Liver (tissue), 9 donors: Measurements from ENCODE around the gene DCC. TPM values are rescaled to one million over a fixed set of nuclear protein-coding genes. Genes with fewer than 3 reads are reported as not detected.

Experiments
- DNase-seq: peaks from one replicate; pipeline ENCODE4 v3.0.0-alpha.2; 2017; ENCODE audit warnings: low spot score
- H3K27ac ChIP-seq, 2 donors: one replicate each; pipeline ENCODE4 v1.7.0; 2013; ENCODE audit warnings: inconsistent platforms in 2 of 2, low read length in 2 of 2, control low read depth in 1 of 2, low read depth in 1 of 2, mild to moderate bottlenecking in 1 of 2
- H3K27me3 ChIP-seq, 4 donors: one replicate each; pipeline versions ENCODE4 v1.6.1 to v1.7.0; 2013; ENCODE audit warnings: low read length in 3 of 4, inconsistent platforms in 1 of 4, mild to moderate bottlenecking in 1 of 4, moderate library complexity in 1 of 4; ENCODE audit not compliant: control insufficient read depth in 4 of 4, insufficient read depth in 4 of 4
- H3K36me3 ChIP-seq, 4 donors: one replicate each; pipeline versions ENCODE4 v1.6.1 to v1.7.0; 2013; ENCODE audit warnings: low read length in 3 of 4, mild to moderate bottlenecking in 3 of 4, low read depth in 1 of 4, moderate library complexity in 1 of 4; ENCODE audit not compliant: control insufficient read depth in 4 of 4, insufficient read depth in 3 of 4
- H3K4me1 ChIP-seq, 4 donors: one replicate each; pipeline versions ENCODE4 v1.6.1 to v1.7.0; 2013; ENCODE audit warnings: low read length in 3 of 4, mild to moderate bottlenecking in 3 of 4, moderate library complexity in 1 of 4; ENCODE audit not compliant: control insufficient read depth in 4 of 4, insufficient read depth in 4 of 4
- H3K4me3 ChIP-seq, 3 donors: one replicate each; pipeline versions ENCODE4 v1.6.1 to v1.7.0; 2013; ENCODE audit warnings: low read length in 3 of 3, control low read depth in 1 of 3, low read depth in 1 of 3, mild to moderate bottlenecking in 1 of 3
- H3K9ac ChIP-seq, 2 donors: one replicate each; pipeline ENCODE4 v1.7.0; 2013; ENCODE audit warnings: low read length in 2 of 2, mild to moderate bottlenecking in 2 of 2, moderate library complexity in 2 of 2, control low read depth in 1 of 2, low read depth in 1 of 2
- H3K9me3 ChIP-seq, 4 donors: one replicate each; pipeline versions ENCODE4 v1.6.1 to v1.7.0; 2013; ENCODE audit warnings: low read length in 3 of 4; ENCODE audit not compliant: control insufficient read depth in 4 of 4
- ATF3 ChIP-seq: IDR thresholded peaks from 2 replicates; pipeline ENCODE4 v1.6.1; 2016; ENCODE audit warnings: antibody characterized with exemption
- EGR1 ChIP-seq, 2 donors: IDR thresholded peaks; 2 replicates each; pipeline ENCODE4 v1.6.1; 2016 to 2018; ENCODE audit warnings: antibody characterized with exemption in 2 of 2, low read depth in 2 of 2
- HNF4A ChIP-seq, 2 donors: conservative IDR thresholded peaks; 2 replicates each; pipeline ENCODE4 v1.6.1; 2016; ENCODE audit warnings: antibody characterized with exemption in 2 of 2, mild to moderate bottlenecking in 2 of 2
- JUND ChIP-seq, 2 donors: IDR thresholded peaks; 2 replicates each; pipeline ENCODE4 v1.6.1; 2016; ENCODE audit warnings: antibody characterized with exemption in 2 of 2
- NR2F2 ChIP-seq: IDR thresholded peaks from 2 replicates; pipeline ENCODE4 v1.6.1; 2016; ENCODE audit warnings: antibody characterized with exemption
- RAD21 ChIP-seq, 2 donors: IDR thresholded peaks; 2 replicates each; pipeline ENCODE4 v1.6.1; 2016; ENCODE audit warnings: antibody characterized with exemption in 2 of 2, mild to moderate bottlenecking in 2 of 2
- RXRA ChIP-seq, 2 donors: IDR thresholded peaks; 2 replicates each; pipeline ENCODE4 v1.6.1; 2017 to 2018; ENCODE audit warnings: antibody characterized with exemption in 2 of 2, mild to moderate bottlenecking in 1 of 2
- SP1 ChIP-seq: IDR thresholded peaks from 2 replicates; pipeline ENCODE4 v1.6.1; 2018; ENCODE audit warnings: antibody characterized with exemption, mild to moderate bottlenecking
- TAF1 ChIP-seq: conservative IDR thresholded peaks from 2 replicates; pipeline ENCODE4 v1.6.1; 2016; ENCODE audit warnings: antibody characterized with exemption, mild to moderate bottlenecking
- ZBTB33 ChIP-seq: IDR thresholded peaks from 2 replicates; pipeline ENCODE4 v1.6.1; 2016; ENCODE audit warnings: antibody characterized with exemption
- WGBS: extraction: QIAGEN DNeasy Blood & Tissue Kit; methylation state at CpG from one replicate; pipeline ENCODE4 v1.1.7; 2013; 5-methylcytosine and 5-hydroxymethylcytosine counted together
- polyA plus RNA-seq, 2 donors: library from polyadenylated mRNA; stranded (reverse) in 1 of 2; unstranded in 1 of 2; fragments of 200-250 nt in 1 of 2; fragments of >200 nt in 1 of 2; fragmentation: Nextera tagmentation in 1 of 2; extraction: Ambion mirVana in 1 of 2; gene quantifications; one replicate each; pipeline versions ENCODE4 v1.2.1 to v1.2.3, GENCODE V29; 2013 to 2015
- total RNA-seq, 2 donors: library from RNA; depleted of rRNA; stranded (reverse); fragments of >200 nt; gene quantifications; one replicate each; pipeline ENCODE4 v1.2.3, GENCODE V29; 2014
- TF ChIP-seq, protein P1 (sequence below): IDR thresholded peaks from 2 replicates; pipeline ENCODE4 v1.6.1; 2016; ENCODE audit warnings: antibody characterized with exemption, mild to moderate bottlenecking
- TF ChIP-seq, protein P2 (sequence below): IDR thresholded peaks from 2 replicates; pipeline ENCODE4 v1.6.1; 2016; ENCODE audit warnings: antibody characterized with exemption
- donor health status: healthy.
- donor health status: healthy.
- donor health status: healthy.
- donor health status: healthy.
- donor health status: healthy.

The DCC gene
- total and polyA plus RNA-seq, 4 donors: under 0.01 to 0.03 TPM; not detected in 2

- Histone ChIP-seq H3K36me3 (no peaks in the 10 kb centered on the region), H3K27ac (no peak overlapping the region), H3K9me3 (no peaks in the 10 kb centered on the region), H3K9ac (no peak overlapping the region), H3K4me1 (no peaks in the 10 kb centered on the region), H3K27me3 (no peaks in the 10 kb centered on the region), H3K4me3 (no peak overlapping the region)
- WGBS: 82% methylated on average over 3 of the region's 3 CpGs
- TF ChIP-seq SP1 (no peak), HNF4A (conservative IDR thresholded peaks at IDR 0.05) (no peak), RAD21 (IDR thresholded peaks at IDR 0.05) (no peak), ZBTB33 (no peak), EGR1 (IDR thresholded peaks at IDR 0.05; ENCODE audit: low read depth in 2 of 2) (no peak)
- no peak for DNase-seq
Observed at GRCh38 chr18:52722904-52723303, 382.9 kb downstream of the DCC start.

DNA sequence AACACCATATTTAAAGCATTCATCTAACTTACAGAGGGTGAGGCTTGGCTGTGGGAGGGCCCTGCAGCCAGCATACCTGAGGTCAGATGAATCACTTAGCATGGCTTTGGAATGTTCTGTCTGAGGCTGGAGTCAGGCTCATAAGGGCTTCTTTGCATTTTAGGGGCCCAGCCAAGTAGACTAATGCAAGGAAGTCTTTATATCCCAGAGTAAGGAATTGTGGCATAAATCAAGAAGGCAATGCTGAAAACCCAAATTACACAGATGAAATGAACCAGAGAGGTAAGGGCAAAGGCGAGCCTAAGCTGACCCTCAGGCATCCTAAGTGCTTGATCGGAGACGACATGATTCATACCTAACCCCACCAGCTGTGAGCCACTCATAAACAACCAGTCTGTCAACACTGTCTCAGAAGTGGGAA lies 383.6 kb downstream of the DCC start:
- Histone ChIP-seq H3K9ac (no peak overlapping the region), H3K36me3 (no peaks in the 10 kb centered on the region), H3K4me3 (no peak overlapping the region), H3K27me3 (no peaks in the 10 kb centered on the region), H3K27ac (no peak overlapping the region), H3K9me3 (no peaks in the 10 kb centered on the region), H3K4me1 (no peaks in the 10 kb centered on the region)
- no peak for DNase-seq
- TF ChIP-seq EGR1 (IDR thresholded peaks at IDR 0.05; ENCODE audit: low read depth in 2 of 2) (no peak), HNF4A (conservative IDR thresholded peaks at IDR 0.05) (no peak), ZBTB33 (no peak), RXRA (IDR thresholded peaks at IDR 0.05) (no peak), NR2F2 (no peak), SP1 (no peak), ATF3 (no peak), TAF1 (no peak), JUND (IDR thresholded peaks at IDR 0.05) (no peak)
- TF ChIP-seq, protein P1, sequence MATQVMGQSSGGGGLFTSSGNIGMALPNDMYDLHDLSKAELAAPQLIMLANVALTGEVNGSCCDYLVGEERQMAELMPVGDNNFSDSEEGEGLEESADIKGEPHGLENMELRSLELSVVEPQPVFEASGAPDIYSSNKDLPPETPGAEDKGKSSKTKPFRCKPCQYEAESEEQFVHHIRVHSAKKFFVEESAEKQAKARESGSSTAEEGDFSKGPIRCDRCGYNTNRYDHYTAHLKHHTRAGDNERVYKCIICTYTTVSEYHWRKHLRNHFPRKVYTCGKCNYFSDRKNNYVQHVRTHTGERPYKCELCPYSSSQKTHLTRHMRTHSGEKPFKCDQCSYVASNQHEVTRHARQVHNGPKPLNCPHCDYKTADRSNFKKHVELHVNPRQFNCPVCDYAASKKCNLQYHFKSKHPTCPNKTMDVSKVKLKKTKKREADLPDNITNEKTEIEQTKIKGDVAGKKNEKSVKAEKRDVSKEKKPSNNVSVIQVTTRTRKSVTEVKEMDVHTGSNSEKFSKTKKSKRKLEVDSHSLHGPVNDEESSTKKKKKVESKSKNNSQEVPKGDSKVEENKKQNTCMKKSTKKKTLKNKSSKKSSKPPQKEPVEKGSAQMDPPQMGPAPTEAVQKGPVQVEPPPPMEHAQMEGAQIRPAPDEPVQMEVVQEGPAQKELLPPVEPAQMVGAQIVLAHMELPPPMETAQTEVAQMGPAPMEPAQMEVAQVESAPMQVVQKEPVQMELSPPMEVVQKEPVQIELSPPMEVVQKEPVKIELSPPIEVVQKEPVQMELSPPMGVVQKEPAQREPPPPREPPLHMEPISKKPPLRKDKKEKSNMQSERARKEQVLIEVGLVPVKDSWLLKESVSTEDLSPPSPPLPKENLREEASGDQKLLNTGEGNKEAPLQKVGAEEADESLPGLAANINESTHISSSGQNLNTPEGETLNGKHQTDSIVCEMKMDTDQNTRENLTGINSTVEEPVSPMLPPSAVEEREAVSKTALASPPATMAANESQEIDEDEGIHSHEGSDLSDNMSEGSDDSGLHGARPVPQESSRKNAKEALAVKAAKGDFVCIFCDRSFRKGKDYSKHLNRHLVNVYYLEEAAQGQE: no peak
- TF ChIP-seq, protein P2, sequence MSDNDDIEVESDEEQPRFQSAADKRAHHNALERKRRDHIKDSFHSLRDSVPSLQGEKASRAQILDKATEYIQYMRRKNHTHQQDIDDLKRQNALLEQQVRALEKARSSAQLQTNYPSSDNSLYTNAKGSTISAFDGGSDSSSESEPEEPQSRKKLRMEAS: no peak
- 86% methylated on average over 3 of the region's 3 CpGs for WGBS
